HG03520 (cell line): Measurements from ENCODE around the gene STPG2.

ENCODE experiments used
- ATAC-seq: cut with Tn5 transposase; IDR thresholded peaks from one replicate; pipeline ENCODE4 v1.9.1; 2021; ENCODE audit warnings: mild to moderate bottlenecking, moderate library complexity; ENCODE audit not compliant: unreplicated experiment

Gene STPG2

GRCh38 chr4:97548186-97548585 lies 595.1 kb downstream of the STPG2 start:
- ATAC-seq, result no peak

- no peak for ATAC-seq
These were observed 611.9 kb downstream of the STPG2 start for GRCh38 chr4:97531351-97531750.

GRCh38 chr4:97530676-97531075 lies 612.6 kb downstream of the STPG2 start:
- no peak for ATAC-seq

- no peak for ATAC-seq
These were observed 618.0 kb downstream of the STPG2 start for GRCh38 chr4:97525236-97525635.

- no peak for ATAC-seq
These were observed 625.3 kb downstream of the STPG2 start for GRCh38 chr4:97517939-97518338.

GRCh38 chr4:97513917-97514316 lies 629.4 kb downstream of the STPG2 start:
- ATAC-seq, result no peak
